OCI-M2 (cell line): ENCODE measurements around the gene FSCN2.
A peak's percentile ranks its signal among the peaks of the same experiment; 100 is the strongest.

ENCODE experiments used
- DNase-seq: peaks from one replicate; lab custom pipeline; 2025; ENCODE audit not compliant: unreplicated experiment; lab: John Stamatoyannopoulos, UW

The FSCN2 gene, protein sequence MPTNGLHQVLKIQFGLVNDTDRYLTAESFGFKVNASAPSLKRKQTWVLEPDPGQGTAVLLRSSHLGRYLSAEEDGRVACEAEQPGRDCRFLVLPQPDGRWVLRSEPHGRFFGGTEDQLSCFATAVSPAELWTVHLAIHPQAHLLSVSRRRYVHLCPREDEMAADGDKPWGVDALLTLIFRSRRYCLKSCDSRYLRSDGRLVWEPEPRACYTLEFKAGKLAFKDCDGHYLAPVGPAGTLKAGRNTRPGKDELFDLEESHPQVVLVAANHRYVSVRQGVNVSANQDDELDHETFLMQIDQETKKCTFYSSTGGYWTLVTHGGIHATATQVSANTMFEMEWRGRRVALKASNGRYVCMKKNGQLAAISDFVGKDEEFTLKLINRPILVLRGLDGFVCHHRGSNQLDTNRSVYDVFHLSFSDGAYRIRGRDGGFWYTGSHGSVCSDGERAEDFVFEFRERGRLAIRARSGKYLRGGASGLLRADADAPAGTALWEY

DNA sequence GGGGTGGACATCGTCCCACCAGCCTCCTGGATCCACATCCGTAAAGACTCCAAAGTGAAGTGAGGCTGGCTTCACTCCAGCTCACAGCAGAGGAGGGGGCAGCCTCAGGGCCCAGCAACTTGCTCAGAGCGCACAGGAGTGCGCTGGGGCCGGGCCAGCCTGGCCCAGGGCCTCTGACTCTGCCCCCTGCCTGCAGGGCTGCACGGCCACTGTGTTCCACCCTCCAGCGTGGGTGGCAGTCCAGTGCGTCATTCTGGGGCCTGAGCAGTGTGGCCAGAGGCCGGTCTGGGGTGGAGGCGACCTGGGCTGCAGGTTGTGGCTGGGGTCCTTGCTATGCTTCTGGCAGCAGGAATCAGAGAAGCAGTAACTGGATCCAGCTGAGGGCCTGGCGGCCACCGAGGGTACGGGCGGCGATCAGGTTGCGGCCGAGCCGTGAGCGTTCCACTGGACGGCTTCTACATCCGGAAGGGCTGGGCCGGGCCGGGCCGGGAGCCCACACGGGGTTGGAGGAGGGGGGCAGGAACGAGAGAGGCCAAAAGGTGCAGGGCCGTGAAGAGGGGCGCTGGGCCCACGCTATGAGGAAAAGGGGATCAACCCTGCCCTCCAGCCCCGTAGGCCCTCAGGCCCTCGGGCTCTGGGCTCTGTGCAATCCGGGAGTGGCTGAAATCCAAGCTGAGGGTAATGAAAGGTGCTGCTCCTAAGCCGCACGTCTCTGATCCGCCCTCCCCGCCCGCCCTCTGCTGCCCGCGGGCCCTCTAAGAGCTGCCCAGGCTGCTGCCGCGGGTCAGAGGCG lies at the start of gene FSCN2:
Gene FSCN2, plus strand, starts transcription at position 787 of the 793 bp plus-strand sequence. CDS start 155 bp downstream, outside the sequence.
- no peak for DNase-seq

GRCh38 chr17:81479175-81480071 lies 48.8 kb upstream of the FSCN2 start:
- no peak for DNase-seq

GRCh38 chr17:81480140-81481072 lies 47.8 kb upstream of the FSCN2 start:
- DNase-seq: no peak

DNA sequence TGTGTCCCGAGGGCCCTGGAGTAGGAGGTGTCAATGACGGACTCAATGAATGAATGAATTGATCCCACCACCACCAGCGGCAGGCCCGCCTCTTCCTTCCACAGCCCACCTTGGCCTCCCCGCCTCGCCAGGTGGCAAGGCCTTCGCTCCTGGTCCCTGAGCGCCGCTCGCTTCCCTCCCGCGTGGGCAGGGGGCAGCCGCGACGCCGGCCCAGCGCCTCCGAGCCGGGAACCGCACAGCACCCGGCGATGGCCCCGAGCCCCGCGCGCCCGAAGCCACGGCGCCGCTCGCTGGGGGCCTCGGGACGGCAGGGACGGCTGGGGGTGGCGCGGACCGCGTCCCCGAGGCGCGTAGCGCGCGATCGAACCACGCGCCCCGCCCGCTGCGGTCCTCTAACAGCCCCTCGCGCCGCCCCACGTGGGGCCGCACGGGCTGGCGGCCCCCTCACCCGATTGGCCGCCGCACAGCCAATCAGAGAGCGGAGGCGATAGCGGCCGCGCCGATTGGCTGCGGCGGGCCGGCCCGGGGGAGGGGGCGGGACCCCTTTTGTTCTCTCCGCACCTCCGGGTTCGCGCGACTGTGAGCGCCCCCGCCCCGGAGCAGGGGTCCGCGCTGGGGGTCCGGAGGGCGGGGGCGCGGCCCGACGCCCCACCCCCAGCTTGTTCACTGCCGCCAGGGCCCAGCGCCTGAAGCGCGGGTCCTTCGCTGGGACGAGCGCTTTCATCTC lies 46.9 kb upstream of the FSCN2 start:
- no peak for DNase-seq

DNA sequence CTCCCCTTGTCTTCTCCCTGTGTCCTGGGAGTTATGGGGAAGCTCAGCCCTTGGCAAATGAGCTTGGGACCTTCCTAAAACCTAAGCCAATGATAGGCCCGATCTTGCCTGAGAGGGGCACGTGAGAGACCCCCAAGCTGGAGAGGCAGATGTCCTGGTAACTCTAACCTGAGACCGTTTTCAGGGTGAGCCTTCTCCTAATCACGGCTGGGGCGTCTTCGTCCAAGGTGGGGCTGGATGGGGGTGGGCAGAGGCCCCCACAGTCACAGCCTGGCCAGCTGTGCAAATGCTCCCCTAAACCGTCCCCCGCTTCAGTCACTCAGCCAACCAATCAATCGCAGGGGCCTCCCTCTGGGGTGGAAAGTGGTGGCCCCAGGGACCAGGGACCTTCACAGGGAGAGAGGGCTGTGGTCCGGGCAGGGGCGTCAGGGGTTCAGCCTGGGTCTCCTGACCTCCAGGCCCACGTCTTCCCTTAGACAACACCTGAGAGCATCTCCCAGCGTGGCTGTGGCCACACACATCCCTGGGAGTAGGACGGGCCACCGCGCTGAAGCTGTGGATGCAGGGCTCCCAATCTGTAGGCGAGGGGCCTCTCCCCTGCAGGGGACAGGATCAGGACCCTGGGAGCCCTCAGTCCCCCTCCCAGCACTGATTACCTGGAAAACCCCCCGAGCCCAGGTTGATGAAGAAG lies 46.2 kb upstream of the FSCN2 start:
- DNase-seq: no peak

GRCh38 chr17:81482673-81483072 lies 45.5 kb upstream of the FSCN2 start:
- DNase-seq: no peak

DNA sequence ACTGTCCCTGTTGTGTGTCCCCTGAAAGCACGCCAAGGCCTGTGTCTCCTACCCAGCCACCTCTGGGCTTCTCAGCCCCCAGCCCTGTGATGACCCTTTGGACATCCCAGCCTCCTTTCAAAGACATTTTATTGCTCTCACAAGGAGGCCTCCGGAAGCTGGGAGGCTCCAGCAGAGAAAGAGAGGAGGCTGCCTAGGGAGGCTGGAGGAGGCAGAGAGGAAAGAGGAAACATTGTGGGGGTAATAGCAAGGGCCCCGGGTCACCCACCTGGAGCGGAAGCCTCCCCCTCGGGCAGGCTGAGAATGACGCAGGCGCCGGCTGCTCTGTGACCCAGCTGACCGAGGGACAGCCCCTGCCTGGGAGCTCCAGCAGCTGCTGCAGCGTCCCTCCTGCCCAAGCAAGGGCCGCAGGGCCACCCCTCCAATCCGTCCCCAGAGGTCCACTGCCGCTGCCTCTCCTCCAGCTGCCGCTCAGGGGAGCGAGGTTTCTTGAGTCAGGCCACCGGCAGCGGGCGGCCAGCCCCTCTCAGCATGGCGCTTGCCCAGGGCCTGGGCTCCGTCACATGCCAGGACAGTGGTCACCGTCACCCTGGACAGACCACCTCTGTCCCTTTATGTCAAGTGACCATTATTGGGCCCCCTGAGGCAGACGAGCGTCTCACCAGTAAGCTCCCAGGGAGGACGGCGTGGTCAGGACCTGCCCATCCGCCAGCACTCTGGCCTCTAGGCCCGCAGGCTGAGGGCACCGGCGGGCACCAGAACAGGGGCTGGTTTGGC lies 44.9 kb upstream of the FSCN2 start:
- DNase-seq: no peak

GRCh38 chr17:81483862-81484194 lies 44.3 kb upstream of the FSCN2 start:
- DNase-seq: no peak

GRCh38 chr17:81484195-81484979 lies 43.8 kb upstream of the FSCN2 start:
- peak; percentile 39 for DNase-seq

- DNase-seq: no peak
These were observed 41.9 kb upstream of the FSCN2 start for GRCh38 chr17:81486199-81486810.

DNA sequence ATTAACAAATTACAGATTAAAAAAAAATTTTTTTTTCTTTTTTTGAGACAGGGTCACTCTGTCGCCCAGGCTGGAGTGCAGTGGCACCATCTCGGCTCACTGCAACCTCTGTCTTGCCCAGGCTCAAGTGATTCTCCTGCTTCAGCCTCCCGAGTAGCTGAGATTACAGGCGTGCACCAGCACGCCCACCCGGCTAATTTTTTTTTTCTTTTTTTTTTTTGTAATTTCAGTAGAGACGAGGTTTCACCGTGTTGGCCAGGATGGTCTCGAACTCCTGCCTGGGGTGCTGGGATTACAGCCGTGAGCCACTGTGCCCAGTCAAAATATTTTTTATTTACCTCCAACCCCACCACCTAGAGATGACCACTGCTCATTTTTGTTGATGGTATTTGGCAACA lies 41.1 kb upstream of the FSCN2 start:
- DNase-seq: no peak

DNA sequence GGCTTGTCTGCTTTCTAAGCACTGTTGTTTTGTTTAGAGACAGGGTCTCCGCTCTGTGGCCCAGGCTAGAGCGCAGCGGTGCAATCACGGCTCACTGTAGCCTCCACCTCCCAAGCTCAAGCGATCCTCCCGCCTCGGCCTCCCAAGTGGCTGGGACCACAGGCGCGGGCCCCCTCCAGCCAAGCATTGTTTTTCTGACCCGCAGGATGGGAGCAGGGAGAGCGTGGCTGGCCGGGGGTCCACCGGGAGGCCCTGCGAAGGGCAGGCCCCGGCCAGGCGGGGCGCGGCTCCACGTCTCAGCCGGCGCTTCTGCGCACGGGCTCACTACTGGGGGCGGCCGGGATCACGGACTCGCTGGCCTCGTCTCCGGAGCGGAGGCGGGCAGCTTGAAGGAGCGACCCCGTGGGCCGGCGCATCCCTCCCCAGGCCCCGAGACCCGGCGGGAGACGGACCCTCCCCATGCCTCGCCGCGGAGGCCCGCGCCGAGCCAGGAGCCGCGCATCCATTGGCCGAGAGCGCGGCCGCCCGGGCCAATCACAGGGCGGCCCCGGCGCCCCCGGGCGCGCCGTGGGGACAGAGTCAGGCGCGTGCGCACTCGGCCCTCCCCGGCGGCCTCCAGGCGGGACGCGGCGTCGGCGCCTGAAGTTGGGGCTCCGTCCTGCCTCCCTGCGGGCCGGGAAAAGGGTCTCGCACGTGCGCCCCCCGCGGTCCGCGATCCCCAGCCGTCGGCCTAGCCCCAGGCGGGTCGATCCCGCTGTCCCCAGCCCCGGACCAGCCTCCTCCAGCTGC lies 40.5 kb upstream of the FSCN2 start:
- DNase-seq: no peak

GRCh38 chr17:81488276-81488860 lies 39.8 kb upstream of the FSCN2 start:
- DNase-seq: no peak

DNA sequence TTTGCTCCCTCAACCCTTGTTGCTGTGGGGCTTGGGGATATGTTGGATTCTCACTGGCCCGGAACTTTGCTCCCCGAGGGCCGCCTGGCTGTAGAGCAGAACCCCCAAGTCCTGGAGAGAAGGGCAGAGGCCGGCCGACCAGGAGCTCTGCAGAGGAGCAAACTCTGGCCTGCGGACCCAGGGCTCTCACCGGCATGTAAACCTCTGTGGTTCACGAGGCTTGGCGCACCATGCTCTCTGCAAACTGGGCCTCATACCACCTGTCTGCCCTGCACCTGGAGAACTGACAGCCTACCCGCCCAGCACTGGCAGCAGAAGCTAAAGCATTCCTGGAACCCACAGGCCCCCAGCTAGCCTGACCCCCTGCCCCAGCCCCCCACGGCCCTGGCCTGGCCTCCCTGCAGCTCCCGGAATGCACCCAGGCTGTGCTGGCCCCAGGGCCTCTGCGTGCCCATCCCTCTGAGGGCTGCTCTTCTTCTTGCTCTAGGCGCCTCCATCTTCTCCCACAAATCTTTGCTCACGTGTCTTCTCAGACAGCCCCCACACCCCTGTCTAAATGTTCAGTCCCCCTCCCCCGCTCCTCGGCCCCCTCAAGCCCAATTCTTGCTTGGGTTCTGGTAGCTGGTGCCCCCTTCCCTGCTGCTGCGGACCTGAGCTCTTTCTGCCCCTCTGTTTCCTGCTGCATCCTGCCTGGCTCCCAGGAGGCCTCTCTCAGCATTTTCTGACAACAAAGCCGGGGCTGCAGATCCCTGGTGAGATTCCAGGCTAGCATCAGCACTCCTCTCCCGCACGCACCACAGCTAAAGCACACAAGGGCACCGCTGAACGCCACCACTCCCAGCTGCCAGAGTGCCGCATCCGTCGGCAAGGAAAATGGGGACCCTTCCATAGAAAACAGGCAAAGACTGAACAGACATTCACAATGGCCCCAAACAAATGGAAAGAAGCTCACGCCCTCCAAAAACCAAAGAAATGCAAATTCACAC lies 38.9 kb upstream of the FSCN2 start:
- DNase-seq: no peak
